T-helper 2 cell (primary cell): Measurements from ENCODE around the gene FOXO4.
"Not testable (repeated sequence)": the region's sequence is repeated elsewhere in the genome, so short reads cannot be mapped to it uniquely, and the experiment has no call there.

Source experiments
- DNase-seq, 5 experiments: peaks; one replicate each; pipeline versions ENCODE4 v3.0.0 to v3.0.0-alpha.2; 2012 to 2022
- total RNA-seq, 2 donors: gene quantifications; one replicate each; lab custom pipeline; 2026; lab: John Stamatoyannopoulos, UW

Gene FOXO4
- total RNA-seq, result 39.5 to 43.3 reads per million in 2 donors

DNA sequence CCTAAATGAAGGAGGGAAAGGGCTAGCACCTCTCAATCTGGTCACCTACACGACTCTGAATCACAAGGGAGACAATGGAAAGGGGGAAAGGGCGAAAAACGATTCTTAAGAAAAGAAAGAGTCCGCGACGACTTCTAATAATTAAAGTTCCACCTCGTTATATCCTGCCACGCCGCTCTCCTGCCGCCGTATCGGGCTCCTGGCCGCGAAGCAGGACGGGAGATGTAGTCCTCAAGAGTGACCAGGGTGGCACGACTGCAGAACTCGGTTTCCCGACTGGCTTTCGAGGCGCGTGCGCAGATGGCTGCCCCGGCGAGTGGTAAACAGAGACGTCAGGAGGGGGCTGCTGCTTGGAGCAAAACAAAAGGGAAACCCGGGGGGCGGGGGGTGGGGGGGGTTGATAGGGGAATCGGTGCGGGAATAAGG lies at the start of gene FOXO4:
FOXO4 (plus strand) TSS at position 297 of the 426 bp plus-strand sequence. CDS start 678 bp downstream, outside the sequence.
- DNase-seq, result peak; percentile 68 to 92 (median 85)

GRCh38 chrX:71047891-71048290 lies 47.8 kb upstream of the FOXO4 start:
- not testable (repeated sequence) for DNase-seq

GRCh38 chrX:71052721-71053120 lies 42.9 kb upstream of the FOXO4 start:
- no peak for DNase-seq

GRCh38 chrX:71053217-71053621 lies 42.4 kb upstream of the FOXO4 start:
- DNase-seq, result peak in 1 of 5 experiments; percentile 52

DNA sequence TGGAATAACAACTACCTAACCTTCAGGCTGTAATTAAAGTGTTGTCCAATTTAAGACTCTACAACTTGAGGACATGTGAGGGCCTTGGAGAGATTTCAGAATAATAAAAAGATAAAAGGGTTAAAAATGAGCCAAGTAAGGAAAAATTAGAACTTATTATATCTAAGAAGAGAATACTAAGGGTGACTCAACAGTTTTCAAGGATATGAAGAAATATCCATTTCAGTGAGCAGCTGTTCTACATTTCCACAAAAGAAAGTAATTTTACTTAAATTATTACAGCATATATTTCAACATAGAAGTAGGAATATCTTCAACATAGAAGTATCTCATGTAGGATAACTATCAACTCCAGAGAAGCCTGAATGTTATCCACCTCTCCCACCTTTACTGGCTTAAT lies 38.8 kb upstream of the FOXO4 start:
- DNase-seq, result no peak

DNA sequence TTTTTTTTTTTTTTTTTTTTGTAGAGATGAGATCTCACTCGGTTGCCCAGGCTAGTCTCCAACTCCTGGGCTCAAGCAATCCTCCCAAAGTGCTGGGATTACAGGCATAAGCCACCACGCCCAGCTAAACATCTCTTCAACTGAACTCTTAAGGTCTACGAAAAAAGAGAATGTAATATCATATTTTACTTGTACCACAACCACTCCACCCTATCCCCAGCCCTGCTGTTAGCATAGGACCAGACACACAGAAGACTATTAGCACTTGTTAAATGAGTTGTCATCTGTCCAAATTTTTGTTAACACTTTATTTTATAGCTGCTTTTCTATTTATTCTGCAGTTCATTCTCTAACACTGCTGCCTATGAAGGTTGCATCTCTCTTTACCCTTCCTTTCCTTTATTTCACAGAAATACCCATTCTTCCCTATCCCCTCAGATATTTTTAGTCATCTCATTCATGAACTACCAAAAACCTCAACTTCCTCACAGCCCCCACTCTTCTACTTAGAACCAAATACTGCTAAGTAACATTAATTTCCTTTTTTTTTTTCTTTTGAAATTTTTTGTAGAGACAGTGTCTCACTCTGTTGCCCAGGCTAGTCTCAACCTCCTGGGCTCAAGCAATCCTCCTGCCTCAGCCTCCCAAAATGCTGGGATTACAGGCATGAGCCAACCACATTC lies 37.7 kb upstream of the FOXO4 start:
- DNase-seq, result no peak

DNA sequence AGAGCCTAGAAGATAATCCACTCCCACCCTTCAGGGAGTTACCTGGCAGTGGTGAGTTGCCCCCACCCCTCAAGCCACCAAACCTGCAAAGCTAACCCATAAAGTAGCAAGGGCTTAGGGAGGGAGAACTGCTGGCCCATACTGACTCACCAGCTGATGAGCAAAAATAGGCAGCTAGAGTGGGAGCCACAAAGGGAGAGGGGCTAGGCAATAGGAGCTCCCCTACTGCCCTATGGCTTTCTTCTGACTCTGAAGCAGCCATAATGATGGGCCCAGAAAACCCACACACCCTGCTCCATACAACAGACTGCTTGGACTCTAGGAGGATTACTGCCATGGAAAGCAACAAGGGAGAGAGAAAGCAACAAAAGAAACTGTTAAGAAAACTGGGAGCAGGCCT lies 35.5 kb upstream of the FOXO4 start:
- no peak for DNase-seq

GRCh38 chrX:71067089-71067488 lies 28.6 kb upstream of the FOXO4 start:
- DNase-seq, result no peak

DNA sequence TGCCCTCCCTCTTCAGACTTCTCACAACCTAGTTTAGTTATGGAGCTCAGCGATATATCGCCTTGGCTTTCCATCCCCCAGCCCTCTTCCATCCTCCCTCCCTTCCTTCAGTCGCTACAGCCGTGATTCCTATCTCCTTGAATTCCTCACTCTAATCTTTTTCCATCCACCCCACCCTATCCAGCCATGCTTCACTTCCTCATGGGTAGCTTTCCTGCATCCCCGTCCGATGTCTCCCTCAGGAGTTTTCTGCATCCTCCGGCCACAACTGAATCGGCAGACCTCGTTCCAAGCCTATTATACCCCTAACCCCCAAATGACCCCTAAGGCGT lies 28.0 kb upstream of the FOXO4 start:
- DNase-seq, result no peak

- peak; percentile 56 to 97 (median 82) for DNase-seq
Measured at GRCh38 chrX:71068044-71068918, 27.4 kb upstream of the FOXO4 start, which contains the start of gene SNX12. Gene SNX12, minus strand, starts transcription at chrX:71068334. Its CDS starts 28 bp downstream, at chrX:71068306.

GRCh38 chrX:71070531-71070930 lies 25.1 kb upstream of the FOXO4 start:
- DNase-seq, result no peak

DNA sequence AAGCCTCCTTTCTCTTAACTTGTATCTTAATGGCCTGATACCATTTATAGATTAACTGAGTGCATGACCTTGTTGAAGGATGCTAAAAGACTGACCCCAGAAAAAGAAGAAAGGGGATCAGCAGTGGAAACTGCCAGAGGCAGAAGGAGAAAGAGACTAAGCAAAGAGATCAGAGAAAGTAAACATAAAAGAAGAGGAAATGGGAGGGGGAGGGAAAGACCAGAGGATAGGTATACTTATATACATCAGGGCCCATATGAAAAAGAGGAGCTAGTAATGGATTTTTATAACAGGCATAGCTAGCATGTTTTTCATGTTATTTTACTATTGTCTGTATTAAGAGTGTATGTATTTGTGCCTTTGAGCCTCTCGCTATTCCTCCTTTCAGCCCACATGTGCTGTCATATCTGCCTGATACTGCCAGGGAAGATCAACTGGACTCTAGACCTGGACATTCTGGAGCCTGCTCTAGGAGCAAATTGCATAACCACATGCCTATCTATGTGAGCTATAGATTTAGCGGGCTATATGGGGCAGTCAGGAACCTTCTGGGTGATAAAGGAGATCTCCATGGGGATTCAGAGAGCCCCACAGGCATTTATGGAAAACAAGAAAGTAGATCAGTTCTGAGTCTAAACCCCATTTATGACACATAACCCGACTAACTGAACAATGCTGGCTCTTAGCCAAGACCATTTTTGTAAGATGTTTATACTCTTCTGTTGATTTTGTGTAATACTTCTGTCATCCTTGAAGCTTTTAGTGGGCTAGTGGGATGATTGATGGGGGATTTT lies 14.1 kb upstream of the FOXO4 start:
- DNase-seq, result no peak

DNA sequence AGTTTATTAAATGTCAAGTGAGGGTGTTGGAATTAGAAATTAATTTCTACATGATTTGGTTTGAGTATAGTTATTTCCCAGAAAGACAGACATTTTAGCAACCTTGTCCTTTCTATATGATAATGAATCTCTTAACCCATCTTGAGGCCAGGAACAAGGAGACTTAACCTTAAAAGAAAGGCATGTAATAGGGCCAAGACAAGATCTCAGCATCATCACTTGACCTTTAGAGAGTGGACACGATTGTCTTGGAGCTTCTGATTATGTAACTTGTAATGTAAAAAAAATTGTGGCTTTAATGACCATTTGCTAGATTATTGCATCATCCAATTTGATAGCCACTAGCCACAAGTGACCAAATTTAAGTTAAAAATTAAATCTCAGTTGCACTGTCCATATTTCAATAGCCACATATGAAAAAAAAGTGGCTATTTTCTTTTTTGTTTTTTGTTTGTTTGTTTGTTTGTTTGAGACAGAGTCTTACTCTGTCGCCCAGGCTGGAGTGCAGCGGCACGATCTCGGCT lies 13.5 kb upstream of the FOXO4 start:
- DNase-seq, result no peak

DNA sequence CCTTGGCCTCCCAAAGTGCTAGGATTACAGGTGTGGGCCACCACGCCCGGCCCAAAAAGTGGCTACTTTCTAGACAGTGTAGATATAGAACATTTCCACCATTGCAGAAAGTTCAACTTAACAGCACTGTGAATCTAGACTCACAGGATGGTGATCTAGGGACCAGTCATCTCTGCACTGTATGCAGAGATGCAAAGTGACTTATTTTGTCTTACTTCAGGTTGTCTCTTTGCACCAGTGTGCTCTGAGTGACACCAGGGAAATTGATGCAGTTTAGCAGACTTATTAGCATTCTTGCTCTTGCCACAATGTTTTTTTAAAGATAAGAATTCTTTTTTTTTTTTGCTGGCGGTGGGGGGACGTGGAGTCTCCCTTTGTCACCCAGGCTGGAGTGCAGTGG lies 12.8 kb upstream of the FOXO4 start:
- DNase-seq, result no peak

DNA sequence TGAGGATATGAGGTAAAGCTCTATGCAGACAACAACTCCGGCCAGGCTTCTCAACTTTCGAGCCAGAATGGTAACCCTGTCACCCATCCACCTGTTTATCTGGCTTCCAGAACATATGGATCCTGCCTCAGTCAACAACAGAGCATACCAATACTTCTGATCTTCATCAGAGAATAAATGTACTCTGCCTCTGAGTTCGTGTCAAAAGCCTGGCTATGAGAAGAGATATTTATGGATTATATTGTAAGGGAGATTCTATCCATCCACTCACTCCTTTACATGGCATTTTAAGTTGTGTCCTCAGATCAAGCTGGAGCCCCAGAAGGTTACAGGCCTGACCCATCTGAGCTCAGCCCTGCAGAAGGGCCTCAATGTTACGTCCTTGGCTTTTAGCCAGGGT lies 9.8 kb upstream of the FOXO4 start:
- no peak for DNase-seq

DNA sequence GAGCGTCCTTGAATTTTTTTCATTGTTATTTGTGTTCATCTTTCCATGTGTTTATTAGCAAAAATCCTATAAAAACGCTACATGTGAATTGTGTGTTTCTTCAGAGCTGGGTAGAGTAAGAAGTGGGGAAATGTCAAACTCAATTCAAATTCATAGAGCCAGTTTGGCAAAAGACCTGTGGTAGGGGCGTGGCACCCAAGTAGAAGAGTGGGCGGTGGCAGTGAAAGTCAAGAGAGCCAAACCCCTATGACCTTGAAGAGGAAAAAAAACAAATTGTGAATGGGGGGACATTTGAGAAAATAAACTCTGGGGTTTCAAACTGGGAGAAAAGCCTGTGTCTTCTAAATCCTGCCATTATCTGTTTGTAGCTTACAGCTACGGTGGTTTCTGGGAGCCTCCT lies 4.4 kb upstream of the FOXO4 start:
- no peak for DNase-seq

DNA sequence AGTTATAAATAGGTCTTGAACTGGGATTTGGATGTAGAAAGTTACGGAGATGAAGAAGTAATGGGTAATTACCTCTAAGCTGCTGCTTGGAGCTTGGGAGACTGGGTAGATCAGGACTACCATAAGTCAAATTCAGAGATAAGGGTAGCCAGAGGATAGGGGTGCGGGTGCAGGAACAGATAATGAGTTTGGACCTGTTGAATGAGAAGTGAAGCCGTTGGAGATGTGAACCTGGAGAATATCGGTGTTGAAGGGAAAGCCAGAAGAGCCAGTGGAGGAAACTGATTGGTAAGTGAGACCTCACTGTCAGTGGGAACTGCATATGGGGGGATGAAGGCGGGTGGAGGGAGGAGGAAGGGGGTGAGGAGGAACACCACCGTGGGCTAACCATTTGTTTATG lies 618 bp upstream of the FOXO4 start:
- DNase-seq, result no peak

DNA sequence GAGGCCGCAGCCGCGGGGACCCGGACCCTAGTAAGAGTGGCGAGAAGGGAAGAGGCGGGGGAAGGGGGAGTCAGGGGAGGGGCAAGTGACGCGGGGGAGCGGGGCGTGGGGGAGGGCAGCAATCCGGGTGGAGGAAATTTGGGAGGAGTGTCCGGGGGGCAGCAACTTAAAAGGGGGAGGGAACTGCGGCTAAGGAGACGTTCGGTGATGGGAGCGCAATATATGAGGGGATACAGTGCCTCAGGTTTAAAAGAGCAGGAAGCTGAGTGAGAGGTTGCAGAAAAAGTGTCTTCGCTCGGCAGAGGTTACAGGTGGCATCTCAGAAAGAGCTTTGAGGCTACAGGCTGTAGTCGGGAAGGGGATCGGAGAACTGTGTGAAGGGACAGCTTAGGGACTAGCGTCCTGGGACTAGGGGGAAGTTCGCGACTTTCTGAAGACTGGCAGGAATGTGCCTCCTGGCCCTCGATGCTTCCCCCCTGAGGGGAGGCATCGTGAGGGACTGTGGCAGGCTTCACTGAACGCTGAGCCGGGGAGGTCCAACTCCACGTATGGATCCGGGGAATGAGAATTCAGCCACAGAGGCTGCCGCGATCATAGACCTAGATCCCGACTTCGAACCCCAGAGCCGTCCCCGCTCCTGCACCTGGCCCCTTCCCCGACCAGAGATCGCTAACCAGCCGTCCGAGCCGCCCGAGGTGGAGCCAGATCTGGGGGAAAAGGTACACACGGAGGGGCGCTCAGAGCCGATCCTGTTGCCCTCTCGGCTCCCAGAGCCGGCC lies 519 bp downstream of the FOXO4 start:
- DNase-seq, result peak in 2 of 5 experiments; percentile 68 to 69

DNA sequence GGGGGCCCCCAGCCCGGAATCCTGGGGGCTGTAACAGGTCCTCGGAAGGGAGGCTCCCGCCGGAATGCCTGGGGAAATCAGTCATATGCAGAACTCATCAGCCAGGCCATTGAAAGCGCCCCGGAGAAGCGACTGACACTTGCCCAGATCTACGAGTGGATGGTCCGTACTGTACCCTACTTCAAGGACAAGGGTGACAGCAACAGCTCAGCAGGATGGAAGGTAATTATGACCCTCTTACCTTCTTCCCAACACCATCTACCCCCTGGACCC lies 1.0 kb downstream of the FOXO4 start:
- DNase-seq, result no peak

DNA sequence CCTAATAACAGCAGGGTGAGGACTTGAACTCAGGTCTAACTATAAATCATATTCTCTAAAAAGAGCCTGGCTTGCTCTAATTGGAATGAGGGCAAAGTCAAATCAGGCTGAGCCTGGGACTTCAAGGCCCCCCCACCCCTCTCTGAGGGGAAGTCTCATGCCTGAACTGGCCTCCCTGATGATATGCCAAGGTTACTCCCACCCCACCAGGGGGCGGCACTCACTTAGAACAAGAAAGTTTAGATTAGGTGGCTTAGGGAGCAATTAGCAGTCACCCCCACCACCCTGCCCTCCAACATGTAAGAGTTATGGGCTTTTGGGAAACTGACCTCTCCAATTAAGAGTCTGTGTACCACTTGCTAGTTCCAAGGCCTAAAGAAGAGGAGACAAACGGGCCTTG lies 2.7 kb downstream of the FOXO4 start:
- DNase-seq, result peak; percentile 45 to 79 (median 70)

DNA sequence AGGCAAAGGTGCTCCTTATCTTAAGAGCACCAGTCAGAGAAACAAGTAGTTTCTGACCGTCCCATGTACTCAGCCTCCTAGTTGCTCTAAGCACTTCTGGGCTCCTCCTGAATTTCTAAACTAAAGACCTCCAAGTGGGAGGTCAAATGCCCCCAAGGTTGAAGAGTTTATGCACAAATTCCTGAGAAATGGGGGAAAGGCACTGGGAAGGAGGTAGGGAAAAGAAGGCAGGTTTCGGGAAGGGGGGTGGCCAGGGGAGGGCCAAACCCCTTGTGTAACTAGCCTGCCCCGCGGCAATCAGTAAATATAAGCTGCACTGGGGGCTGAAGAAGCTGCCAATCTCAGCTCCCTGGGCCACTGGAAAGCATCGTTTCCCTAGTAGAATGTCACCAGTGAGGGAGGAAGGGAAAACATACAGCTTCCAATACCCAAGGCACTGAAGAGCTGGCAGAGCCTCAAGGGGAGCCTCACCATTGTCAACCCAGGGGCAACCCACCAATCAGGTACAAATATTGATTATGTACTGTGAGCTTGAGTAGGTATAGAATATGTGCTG lies 3.4 kb downstream of the FOXO4 start:
- DNase-seq, result no peak

GRCh38 chrX:71099736-71100135 lies 4.1 kb downstream of the FOXO4 start:
- DNase-seq, result no peak
